Measurements from ENCODE around the gene PTAR1.

PTAR1 gene

DNA sequence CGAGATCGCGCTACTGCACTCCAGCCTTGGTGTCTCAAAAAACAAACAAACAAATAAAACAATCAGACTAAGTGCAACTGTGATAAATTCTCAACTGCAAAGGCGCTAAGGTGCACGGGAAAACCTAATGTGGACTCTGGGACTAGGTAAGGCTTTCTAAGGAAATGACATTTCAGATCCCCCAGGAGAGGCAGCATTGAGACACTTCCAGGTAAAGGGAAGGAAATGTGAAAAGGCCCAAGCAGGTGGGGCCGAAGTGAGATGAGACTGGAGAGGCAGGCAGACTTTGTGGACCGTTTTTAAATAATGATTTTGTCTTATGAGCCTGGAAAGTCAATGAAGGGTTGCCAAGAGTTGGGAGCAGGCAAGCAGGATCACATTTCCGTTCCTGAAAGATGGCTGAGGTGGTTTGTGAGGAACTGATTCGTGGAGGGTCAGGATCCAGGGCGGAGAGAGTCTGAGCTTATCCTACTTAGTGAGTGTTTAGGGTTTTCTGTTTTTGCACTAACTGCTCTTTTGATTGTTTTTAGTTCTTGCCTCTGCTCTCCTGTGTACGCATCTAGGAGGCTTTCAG lies 85.6 kb downstream of the PTAR1 start:
- DNase-seq (ENCODE audit: low spot score) = no peak

DNA sequence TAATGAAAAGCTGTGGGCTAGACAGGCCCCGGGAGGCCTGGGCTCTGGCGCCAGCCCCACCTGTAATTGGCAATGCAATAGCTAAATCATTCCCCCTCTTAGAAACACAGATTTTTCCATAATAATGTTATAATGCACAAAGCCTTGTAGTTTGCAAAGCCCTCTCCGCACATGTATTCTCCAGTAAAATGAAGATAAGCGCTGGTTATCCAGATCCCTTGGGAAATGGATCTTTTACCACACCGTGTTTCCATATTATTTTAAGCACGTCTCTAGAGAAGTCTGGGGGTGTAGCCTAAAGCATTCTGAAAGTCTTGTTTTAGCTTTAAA lies 86.5 kb downstream of the PTAR1 start:
- no peak for DNase-seq (ENCODE audit: low spot score)

DNA sequence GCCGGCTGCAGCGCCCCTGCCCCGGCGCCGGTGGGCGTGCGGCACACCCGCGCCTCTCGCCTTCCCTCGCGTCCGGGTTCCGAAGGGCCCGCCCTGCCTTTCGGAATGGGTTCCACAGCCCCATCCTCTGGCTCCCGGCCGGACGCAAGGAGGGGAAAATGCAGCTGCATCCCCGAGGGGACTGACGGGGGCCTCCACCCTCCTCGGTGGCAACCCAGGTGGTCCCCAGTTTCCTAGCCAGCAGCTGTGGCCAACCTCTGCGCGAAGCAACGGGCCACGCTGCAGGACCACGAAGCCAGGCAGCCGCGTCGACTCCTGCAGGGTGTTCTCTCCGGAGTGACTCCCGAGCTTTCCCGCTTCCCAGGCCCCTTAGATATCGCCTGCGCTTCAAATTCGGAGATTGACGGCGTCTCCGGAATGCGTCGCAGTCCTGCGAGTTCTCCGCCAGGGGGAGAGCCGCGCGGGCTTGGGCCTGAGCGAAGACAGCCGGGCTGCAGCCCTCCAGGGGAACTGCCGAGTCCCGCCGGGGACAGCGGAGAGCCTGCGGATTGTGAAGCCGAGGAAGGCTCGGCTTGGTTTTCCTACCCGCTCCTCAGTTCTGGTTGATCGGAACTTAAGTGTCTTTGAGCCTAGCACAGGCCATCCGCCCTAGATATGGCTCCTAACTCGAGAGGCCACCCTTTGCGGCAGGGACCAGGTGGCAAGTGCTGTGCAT lies 87.1 kb downstream of the PTAR1 start:
- DNase-seq (ENCODE audit: low spot score) = peak; percentile 91

DNA sequence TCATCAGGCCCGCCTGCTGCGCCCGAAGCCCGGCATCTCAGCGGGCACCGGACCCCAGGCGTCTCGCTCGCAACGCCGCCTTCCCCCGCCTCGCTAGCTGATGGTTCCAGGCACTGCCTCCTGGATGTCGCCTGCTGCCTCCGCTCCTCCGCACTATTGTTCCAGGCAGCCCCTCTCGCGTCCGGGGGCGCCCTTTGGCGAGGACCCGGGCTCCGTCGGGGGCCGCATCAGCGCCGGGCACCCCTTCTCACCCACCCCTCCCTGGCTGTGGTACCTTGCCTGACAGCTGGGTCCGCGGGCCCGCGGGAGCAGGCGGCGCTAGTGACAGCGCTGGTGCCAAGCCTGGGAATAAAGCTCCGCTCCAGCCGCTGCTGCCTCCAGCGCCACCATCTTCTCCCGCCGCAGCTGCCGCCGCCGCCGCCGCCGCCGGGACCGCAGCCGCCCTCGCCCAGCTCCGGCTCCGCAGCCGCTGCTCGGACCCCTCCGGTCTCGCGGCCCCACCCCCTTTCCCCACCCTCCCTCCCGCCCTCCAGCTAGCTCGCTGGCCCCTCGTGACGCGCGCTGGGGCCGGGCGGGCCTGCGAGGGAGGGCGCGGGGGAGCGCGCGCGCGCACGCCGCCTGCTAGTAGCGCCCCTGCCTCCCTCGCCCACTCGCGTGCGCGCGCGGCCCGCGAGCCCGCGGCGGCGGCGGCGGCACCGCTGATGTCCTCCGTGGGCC lies 87.8 kb downstream of the PTAR1 start, which contains the start of gene APBA1:
APBA1 (minus strand) TSS at position 493 of the 717 bp plus-strand sequence.
- peak; percentile 37 for DNase-seq (ENCODE audit: low spot score)

DNA sequence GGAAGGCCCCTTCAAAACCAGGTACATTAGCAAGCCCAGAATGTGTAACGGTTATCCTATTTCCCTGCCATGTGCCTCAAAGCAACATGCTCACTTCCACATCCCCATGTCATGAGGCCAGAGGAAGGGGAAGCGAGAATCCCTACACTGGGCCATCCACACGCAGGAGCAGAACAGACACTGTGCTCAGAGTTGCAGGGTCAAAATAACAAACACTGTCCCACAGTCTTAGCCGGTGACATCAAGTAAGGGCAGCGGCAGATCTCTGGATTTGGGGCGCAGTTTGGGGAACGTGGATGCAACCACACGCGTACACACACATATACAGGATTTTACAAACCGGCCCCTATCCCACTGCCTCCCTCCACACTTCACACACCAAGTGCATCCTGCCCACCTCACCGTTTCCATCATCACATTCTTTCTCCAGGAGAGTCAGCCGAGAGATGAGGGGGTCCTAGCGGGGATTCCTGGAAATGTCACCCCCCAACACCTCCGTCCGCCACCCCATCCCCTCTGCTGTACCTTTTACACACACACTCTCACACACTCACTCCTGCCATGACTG lies 88.4 kb downstream of the PTAR1 start:
- peak; percentile 8 for DNase-seq (ENCODE audit: low spot score)

DNA sequence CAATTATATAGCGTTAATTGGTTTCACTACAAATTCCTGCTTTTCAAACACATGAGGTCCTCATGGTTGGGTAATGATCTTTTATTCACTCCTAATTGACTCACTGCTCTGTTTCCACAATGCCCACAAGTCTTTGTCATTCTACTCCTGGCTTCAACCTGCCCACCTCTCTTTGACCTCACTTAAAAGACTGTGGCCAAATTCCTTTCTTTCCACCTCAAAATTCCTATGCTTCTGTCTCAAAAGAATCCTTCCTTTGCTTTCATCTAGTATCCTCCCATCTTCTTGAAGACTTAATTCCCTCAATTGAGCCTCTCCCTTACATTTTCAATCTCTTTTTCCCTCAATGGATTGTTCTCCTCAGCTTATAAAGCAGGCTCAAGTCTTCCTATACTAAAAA lies 92.5 kb downstream of the PTAR1 start:
- DNase-seq (ENCODE audit: low spot score) = no peak

DNA sequence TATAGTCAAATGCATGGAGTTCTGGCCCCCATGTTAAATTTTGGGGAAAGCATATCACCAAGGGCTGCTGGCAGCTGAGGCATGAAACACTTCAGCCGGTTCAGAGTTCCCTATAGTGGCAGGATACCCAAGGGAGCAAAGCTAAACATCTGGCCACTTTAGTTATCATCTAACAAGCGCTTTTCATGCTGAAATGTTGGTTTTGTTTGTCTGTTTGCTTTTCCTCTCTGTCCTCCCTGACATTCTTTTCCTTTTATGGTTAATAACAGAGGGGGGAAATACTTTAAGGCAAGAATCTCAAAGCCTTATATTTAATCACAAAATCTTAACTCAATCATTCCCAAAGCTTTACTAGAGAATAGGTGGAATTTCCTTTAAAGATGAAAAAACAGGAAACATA lies 99.5 kb downstream of the PTAR1 start:
- no peak for DNase-seq (ENCODE audit: low spot score)

Measured in kidney capillary endothelial cell (primary cell).